NOMO-1 treated with dmso at 0.1 percent for 144 hours (cell line): Measurements from ENCODE around the gene MNT.
A peak's percentile ranks its signal among the peaks of the same experiment; 100 is the strongest.
"Not testable (repeated sequence)": the region's sequence is repeated elsewhere in the genome, so short reads cannot be mapped to it uniquely, and the experiment has no call there.

Experiments used
- DNase-seq: peaks from one replicate; lab custom pipeline; 2025; ENCODE audit not compliant: unreplicated experiment; lab: John Stamatoyannopoulos, UW

The MNT gene, protein sequence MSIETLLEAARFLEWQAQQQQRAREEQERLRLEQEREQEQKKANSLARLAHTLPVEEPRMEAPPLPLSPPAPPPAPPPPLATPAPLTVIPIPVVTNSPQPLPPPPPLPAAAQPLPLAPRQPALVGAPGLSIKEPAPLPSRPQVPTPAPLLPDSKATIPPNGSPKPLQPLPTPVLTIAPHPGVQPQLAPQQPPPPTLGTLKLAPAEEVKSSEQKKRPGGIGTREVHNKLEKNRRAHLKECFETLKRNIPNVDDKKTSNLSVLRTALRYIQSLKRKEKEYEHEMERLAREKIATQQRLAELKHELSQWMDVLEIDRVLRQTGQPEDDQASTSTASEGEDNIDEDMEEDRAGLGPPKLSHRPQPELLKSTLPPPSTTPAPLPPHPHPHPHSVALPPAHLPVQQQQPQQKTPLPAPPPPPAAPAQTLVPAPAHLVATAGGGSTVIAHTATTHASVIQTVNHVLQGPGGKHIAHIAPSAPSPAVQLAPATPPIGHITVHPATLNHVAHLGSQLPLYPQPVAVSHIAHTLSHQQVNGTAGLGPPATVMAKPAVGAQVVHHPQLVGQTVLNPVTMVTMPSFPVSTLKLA

DNA sequence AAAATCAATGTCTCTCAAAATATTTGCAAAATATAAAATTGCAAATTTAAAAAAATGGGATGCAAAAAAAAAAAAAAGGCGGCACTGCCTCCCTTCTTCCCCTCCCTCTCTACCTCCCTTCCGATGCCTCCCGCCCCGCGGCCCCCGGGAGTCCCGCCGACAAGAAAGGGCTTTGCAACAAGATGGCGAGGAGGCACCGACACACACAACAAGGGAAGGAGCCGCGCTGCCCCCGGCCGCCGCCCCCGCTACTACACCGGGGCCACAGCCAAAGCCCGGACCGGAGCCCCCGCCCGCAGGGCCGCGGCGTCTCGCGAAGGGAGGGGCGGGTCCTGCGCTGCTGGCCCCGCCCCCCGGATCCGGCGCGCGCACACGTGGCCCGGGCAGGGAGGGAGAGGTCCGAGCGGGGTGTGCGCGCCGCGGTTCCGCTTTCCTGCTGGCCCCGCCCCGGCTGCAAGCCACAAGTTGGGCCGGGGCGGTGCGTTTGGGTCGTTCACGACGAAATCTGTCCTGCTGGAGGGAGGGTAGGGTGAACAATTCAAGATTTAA, at the start of gene MNT:
TSS of gene MNT (minus strand) at position 184 of the 549 bp plus-strand sequence. CDS start 348 bp downstream, outside the sequence.
- DNase-seq, result peak; percentile 94

DNA sequence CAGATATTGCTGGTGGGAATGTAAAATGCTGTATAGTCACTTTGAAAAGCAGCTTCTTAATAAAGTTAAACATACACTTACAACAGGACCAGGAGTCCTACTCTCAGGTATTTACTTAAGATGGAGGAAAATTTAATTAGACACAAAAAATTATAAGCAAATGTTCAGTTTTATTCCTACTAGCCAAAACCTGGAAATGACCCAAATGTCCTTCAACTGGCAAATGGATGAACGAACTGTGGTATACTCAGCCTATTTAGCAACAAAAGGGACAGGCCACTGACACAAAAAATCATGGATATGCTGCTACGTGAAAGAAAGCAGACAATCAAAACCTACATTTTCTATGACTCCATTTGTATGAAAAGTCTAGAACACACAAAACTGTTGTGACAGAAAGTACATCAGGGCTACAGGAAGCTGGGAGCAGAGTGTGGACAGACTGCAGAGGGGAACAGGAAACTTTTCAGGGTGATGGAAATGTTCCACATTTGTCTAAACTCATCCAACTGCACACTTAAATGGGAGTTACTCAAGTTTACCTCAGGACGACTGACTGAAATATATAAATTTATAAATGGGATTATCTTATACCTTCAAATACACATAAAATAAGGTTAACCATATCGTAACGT, 49.3 kb upstream of the MNT start:
- no peak for DNase-seq

DNA sequence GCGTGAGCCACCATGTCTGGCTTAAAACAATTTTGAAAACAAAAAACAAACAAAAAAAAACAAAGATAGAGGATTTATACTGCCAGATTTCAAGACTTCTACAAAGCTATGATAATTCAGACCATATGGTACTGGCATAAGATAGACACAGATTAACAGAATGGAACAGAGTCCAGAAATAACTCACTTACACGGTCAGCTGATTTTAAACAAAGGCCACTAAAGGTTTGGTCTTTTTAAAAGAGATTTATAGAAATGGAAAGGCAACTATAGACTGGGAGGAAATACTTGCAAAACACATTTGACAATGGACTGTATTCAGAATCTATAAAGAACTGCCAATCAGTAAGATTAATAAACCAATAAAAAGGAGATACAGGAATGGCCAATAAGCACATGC, 48.6 kb upstream of the MNT start:
- no peak for DNase-seq

DNA sequence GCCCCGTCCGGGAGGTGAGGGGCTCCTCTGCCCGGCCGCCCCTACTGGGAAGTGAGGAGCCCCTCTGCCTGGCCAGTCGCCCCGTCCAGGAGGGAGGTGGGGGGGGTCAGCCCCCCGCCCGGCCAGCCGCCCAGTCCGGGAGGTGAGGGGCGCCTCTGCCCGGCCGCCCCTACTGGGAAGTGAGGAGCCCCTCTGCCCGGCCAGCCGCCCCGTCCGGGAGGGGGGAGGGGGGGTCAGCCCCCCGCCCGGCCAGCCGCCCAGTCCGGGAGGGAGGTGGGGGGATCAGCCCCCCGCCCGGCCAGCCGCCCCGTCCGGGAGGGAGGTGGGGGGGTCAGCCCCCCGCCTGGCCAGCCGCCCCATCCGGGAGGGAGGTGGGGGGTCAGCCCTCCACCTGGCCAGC, 46.6 kb upstream of the MNT start:
- DNase-seq, result not testable (repeated sequence)

DNA sequence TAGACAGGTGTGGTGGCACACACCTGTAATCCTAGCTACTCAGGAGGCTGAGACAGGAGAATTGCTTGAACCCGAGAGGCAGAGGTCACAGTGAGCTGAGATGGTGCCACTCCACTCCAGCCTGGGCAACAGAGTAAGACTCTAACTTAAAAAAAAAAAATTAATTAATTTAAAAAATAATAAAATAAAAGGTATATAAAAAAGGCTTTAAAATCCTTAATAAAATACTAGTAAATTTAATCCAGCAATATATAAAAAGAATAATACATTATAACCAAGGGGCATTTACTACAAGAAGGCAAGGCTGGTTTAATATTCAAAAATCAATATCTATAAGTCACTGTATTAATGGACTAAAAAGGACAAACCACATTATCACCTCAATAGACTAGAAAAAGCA, 44.8 kb upstream of the MNT start:
- DNase-seq, result no peak

DNA sequence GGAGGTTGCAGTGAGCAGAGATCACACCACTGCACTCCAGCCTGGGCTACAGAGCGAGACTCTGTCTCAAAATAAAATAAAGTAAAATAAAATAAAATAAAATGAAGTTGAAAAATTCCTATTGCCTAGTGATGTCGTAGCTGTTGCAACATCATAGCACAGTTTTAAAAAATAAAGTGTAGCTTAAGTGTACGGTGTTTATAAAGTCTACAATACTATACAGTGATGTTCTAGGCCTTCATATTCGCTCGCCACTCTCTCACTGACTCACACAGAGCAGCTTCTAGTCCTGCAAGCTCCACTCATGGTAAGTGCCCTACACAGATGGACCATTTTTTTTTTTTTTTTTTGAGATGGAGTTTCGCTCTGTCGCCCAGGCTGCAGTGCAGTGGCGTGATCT, 43.5 kb upstream of the MNT start:
- DNase-seq, result no peak

DNA sequence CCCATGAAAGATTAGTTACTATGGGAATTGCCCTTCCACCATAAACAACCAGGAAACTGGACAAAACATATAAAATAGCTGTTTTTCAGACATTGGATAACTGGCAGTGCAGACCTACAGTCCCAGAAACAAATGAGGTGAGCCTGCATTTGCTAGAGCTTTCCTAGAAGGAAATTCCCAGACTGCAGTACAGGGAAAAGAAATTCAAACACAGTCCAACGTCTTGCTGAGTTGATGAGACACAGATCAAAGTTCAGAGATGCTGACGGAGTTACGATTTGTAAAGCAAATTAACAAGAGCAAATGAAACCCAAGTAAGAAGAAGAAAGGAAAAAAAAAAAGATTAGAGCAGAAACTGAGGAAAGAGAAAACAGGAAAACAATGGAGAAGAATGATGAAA, 41.3 kb upstream of the MNT start:
- no peak for DNase-seq

DNA sequence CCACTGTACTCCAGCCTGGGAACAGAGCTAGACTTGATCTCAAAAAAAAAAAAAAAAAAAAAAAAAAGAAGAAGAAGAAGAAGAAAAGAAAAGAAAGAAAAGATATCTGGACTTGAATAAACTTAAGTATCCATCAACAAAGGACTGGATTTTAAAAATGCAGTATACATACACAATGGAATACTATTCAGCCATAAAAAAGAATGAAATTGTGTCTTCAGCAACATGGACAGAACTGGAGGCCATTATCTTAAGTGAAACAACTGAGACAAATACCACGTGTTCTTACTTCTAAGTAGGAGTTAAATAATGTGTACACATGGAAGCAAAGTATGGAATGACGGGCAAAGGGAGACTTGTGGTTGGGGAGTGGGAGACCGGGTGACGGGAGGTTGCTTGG, 40.1 kb upstream of the MNT start:
- no peak for DNase-seq

DNA sequence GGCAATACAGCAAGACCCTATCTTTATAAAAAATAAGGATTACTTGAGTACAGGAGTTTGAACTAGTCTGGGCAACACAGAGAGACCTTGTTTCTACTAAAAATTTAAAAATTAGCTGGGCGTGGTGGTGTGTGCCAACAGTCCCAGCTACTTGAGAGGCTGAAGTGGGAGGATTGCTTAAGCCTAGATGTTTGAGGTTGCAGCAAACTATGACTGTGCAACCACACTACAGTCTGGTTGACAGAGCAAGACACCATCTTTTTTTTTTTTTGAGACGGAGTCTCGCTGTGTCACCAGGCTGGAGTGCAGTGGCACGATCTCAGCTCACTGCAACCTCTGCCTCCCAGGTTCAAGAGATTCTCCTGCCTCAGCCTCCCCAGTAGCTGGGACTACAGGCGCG, 39.1 kb upstream of the MNT start:
- DNase-seq, result not testable (repeated sequence)

DNA sequence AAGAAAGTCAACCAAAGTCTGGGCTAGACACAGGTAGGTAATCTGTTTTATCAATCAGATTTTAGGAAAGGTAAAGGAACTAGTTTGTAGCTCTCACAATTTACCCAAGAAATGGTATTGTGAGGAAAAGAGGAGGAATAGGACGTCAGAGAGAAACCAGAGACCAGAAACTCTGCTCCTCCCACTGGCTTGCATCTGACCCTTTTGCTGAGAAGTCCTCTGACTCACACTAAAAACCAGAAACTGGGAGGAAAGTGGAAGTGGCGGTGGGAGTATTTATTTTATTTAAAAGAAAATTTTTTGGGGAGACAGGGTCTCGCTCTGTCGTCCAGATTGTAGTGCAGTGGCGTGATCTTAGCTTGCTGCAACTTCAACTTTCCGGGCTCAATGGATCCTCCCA, 38.0 kb upstream of the MNT start:
- no peak for DNase-seq

DNA sequence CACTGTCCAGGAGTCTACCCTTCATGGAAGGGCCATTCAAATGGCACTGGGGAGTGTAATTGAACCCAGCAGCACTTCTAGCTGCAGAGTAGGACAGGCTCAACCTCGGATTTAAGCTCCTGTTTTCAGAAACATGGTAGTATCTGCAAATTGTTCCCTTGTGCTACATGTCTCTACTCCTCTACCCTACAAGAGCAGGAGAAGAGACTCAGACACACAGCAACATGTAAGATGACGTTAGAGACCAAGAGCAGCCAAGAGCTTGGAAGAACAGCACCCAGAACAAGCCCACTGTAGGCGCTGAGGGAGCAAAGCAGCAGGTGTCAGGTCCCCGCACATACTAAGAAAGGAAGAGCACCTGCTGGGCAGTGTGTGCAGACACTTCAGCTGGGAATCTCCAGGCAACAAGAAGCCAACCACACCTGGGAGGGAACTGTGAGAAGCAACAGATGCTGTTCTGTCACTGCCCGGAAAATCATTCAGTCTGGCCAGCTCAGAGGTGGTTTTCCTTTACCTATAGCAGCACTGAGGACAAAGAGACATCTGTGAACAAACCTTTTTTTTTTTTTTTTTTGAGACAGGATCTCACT, 35.6 kb upstream of the MNT start:
- no peak for DNase-seq

DNA sequence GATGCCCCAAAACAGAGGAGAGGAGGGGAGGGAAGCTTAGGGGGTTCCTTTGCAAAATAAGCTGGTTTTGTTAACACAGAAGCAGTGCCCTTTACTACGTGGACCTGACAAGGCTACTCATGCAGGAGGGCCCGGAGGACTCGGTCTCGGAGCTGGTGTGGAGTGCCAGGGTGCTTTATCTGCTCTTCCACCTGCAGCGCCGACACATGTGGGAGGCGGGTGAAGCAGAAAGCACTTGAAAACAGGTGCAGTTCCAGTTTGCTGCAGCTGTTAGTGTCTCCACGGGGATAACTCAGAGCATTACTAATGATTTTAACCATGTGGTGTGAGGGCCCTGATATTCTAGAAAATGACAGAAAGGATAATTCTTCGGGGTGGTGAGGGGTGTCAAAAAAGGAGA, 35.0 kb upstream of the MNT start:
- DNase-seq, result no peak

DNA sequence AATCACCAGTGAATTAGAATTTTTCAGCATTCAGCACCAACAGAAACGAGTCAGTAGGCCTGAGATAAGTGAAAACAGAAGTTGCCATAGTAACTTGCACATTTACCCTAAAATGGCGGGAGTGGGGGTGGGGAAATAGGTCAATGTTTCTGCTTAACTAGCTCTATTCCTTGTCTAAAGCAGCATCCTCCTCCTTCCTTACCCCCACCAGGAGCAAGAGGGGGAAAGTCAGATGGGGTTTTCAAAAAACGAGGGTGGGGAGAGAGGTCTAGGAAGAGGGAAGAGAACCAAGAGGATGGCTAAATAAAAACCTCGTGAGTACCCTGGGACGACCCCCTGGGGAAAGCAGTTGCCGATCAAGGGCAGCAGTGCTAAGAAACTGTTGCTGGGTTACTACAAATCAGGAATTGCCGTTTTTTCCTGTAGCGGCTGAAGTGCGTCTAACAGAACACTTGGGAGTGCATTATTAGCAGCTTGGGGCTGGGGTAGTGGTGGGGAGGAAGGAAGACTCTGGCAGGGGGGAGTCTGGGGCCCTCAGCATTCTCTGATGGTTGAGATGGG, 34.4 kb upstream of the MNT start:
- no peak for DNase-seq

DNA sequence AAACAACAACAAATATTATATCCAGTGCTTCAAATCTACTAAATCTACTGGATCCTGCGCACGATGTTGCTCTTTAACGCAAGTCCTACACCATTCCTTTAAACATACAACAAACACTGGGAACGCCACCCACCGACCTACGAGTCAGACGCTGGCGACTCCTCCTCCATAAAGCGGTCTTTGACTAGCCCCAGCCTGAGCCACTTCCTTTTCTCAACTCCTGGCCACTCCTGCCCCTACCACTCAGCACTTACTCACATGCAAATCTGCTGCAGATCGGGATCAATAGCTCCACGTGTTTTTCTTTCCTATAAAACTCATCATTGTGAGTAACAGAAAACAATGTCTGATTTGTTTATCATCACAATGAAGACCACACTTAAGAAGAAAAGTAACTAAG, 32.8 kb upstream of the MNT start:
- DNase-seq, result no peak

DNA sequence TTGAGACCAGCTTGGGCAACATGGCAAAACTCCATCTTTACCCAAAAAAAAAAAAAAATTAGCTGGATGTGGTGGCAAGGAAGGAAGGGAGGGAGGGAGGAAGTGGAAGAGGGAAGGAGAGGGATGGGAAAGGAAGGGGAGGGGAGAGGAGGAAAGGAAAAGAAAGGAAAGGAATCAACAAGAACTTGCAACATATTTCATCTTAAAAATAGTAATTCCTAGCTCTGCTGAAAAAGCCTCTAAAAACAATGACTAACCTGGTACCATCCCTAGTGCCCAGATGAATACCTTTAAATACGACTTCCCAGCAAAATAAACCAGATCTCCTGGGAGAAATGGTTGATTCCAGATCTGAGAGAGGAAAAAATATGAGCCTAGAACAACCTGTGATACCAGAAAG, 27.1 kb upstream of the MNT start:
- no peak for DNase-seq

DNA sequence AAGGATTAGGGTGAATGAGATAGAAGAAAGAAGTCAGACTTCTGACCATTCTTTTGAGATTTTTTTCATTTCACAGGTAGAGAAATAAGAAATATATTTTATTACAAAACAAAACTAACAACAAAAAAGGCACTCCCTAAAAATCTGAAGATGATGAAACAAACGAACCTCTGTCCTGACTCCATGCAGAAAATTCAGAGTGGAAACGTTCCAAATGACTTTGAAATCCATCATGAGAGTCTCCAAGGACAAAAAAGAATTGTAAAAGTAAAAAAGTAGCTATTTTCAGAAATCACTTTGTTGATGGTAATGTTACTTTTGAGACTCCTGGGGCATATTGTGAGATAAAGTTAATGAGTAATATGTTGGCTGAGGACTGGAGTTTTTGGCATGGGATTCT, 26.4 kb upstream of the MNT start:
- no peak for DNase-seq

DNA sequence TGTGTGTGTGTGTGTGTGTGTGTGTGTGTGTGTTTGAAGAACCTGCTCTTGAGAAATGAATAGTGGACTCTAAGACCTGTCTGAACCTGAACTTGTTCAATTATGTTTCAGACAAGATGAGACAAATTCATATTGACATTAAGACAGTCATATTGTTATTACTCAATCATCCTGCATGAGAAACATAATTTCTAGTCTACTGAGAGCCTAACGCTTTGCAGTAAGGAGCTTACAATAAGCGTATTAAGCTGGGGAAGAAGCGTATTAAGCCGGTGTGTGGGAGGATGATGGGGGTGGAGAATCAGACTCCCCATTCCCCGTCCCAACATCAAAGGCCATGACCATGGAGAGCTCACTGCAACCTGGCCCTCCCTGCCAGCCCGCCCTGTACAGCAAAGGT, 22.4 kb upstream of the MNT start:
- DNase-seq, result no peak

DNA sequence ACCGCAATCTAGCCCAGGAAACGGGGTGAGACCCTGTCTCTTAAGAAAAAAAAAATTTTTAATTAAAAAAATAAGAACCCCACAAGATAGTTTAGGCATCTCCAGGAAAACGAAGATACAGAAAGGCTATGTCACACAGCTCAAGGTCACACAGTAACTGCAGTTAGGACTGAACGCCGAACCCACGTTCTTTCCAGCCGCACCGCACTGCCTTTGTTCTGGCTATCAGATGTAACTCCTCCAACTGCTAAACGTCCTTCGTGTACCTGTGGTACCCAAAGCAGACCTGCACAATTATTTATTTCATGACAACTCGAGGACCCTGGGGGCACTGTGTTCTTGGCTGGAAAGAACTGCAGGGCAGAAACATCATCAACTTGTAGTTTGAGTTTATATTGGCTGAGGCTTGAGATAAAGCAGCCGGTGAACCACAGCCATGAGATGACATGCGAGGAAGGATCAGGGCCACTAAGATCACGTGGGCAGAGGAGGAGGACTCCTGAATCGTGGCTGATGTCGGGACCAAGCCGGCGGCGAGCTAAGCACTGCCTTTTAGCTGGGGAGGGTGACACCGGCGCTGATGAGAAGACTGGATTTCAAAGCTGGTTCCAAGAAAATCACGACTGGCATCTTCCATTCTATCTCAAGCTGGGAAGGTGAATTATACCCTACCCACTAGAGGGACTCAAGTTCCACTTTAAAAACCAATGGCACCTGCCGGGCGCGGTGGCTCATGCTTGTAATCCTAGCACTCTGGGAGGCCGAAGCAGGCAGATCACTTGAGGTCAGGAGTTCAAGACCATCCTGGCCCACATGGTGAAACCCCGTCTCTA, 20.7 kb upstream of the MNT start:
- DNase-seq, result no peak

DNA sequence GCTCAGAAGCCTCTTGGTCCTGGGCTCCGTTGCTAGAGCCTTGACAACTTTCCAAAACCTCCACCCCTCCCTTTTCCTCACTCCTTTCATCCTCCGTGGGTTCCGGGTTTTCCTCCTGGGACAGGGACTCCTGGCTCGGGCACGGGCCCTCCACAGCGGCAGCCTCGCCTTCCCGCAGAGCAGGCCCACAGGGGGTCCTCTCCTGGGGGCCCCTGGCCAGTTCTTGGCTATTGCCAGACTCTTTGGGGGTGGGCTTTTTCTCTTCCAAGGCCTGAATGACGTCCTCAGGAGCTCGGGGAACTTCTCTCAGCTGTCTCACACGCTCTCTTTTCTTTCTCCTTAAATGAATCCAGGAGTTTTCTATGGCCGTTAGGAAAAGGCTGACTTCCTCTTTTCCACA, 19.3 kb upstream of the MNT start:
- no peak for DNase-seq

DNA sequence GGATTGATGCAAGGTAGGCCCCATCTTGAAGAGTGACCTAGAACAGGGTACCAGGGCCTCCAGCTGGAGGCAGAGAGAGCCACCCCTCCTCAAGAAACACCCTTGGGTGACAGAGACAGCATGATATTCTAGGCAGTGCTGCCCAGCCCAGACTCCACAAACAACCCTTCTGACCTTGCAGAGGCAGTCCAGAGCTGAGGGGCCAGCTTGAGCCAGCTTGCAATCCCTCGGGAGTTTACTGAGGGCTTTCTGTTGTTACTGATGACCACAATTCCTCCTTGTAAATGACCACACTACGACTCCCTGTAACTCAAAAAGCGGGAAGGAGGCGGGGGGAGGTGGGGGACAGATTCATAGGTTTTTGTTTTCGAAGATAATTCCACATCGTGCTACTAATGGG, 18.6 kb upstream of the MNT start:
- no peak for DNase-seq

DNA sequence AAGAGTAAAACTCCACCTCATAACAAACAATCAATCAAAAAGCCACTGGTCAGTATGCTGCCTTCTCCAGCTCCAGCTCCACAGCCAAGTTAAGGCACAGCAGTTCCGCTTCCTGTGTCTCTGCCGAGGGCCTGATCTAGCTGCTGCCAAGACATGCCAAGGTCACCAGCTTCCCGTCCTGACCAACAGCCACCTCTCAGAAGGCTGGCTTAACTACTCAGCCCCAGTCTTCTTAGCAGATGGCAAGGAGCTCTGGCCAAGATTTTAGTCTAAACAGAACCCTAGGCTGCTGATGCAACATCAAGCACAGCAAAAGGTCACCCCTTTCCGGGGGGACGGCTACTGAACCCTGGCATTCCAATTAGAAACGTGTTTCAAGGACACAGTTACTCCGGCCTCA, 17.7 kb upstream of the MNT start:
- DNase-seq, result no peak
